Measurements from ENCODE around the gene LGSN.
"Not testable (repeated sequence)": the region's sequence is repeated elsewhere in the genome, so short reads cannot be mapped to it uniquely, and the experiment has no call there.

Gene LGSN

GRCh38 chr6:63306420-63306819 lies 13.4 kb downstream of the LGSN start:
- no peak for DNase-seq

- peak; percentile 1 for DNase-seq
Observed at GRCh38 chr6:63305277-63305676, 14.5 kb downstream of the LGSN start.

DNA sequence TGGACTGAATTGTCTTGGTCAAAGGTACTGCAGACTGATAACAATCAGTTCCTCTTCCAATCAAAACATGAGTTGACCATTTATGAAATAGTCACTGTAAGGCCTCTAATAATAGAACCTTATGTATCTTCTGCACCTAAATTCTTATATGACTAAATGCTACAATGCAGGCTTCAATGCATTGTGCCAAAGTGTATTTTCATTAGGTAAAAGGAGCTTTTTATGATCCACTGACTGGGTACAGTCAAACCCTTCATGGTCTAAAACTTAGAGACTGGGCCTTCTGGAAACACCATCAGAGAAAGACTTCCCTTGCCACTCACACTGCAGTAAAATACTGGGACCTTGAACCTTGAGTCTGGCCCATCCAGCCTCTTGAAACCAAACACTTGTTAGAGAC lies 16.3 kb downstream of the LGSN start:
- DNase-seq = no peak

DNA sequence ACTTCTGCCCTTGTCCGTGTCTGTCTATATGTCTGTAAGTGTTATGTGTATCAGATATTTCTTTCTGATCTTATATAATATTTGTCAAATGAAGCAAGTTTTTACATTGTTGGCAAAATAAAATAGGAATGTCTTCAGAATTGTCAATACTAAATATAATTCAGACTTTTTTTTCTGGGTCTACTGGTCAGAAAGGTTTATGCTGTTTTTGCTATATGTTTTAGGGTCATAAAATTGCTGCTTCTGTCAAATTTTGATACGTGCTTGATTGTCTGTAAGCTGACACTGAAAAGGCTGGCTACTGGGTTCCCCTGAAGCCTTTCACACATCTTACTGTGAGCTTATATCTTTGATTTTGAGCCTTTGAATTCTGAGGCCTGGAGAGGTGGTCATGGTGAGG lies 20.1 kb downstream of the LGSN start:
- no peak for DNase-seq

- no peak for DNase-seq
Observed at GRCh38 chr6:63295553-63296194, 24.1 kb downstream of the LGSN start.

GRCh38 chr6:63290492-63291058 lies 29.2 kb downstream of the LGSN start:
- no peak for DNase-seq

DNA sequence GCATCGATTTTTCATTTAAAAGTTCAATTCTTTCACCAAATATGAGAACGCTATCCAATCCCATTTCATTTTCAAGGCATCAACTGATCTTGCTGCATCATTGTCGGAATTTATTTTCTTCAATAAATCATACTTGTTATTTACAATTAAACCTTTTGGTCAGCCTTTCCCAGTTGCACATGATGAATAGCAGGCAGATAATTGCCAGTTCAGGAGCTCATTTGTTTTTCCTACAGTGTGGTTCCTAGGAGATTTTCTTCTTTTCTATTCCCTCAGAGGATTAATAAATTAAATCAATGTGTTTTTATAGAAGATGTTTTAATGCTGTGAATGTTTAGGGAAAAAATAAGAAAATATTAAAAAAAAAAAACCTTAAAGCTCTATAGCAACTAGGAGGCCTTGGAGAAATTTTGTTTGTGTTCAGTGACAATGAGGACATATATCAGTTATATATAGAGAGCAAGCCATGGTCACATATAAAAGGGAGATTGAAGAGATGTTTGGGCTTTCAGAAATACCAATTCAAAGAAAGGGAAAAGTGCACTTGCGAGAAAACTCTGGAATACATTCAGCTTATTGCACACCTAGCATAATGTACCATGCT lies 30.4 kb downstream of the LGSN start:
- DNase-seq = no peak

DNA sequence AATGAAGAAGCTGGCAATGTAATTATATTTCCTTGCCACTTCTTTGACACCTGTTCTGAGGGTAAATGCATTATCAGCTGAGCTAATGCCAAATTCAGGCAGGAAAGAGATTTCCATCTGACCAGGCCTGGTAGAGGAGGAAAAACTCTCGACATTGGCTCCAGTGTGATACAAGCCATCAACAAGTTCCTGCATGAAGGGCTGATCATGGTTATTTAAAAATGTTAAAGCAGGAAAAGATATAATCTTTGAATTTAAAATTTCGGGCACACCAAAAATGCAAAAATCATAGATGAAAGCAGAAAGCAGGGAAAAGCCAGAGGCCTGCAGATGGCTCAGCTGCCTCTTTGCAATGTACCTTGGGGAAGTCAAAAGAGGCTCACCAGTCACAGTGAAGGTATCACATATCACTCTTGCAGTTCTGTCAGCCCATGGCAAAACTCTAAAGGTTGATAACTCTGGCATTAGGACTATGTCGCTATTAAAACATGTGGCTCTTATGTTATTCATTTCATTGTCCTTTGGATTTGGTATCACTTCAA lies 39.1 kb downstream of the LGSN start:
- no peak for DNase-seq

GRCh38 chr6:63278916-63279315 lies 40.9 kb downstream of the LGSN start:
- no peak for DNase-seq

DNA sequence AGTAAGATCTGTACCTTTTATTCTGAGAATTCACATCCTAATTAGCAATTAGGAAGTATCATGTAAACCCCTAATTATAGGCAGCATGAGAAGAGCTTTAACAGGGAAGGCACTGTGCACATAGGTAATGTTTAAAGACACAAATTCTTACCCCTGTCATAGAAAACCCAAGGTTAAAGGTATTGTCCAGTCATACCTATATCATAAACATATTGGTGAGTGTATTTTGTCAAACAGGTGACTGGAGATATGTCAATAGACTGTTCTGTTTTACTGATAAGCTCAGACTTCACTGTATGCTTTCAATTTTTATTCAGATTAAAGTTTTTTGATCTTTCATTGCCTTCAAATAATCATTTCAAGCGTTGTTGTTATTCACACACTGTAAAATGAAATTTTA lies 43.8 kb downstream of the LGSN start:
- no peak for DNase-seq

- not testable (repeated sequence) for DNase-seq
Observed at GRCh38 chr6:63274795-63275430, 44.9 kb downstream of the LGSN start.

DNA sequence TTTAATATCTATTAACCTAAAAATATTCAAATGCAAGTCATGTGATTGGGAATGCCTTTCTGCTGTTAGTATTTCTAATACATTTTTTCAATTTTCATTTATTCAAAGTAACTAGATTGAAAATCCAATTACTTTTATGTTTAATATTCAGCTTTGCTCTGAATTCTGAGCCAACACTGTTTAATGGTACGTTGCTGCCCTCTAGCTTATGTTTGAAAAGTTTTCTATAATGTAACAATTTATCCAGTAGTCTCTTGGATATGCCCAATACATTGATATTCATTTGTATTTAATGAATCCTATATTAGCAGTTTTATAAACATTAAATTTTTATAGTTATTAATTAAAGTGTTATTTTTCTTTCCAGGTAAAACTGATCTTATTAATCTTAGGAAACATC lies 47.4 kb downstream of the LGSN start:
- peak; percentile 6 for DNase-seq

DNA sequence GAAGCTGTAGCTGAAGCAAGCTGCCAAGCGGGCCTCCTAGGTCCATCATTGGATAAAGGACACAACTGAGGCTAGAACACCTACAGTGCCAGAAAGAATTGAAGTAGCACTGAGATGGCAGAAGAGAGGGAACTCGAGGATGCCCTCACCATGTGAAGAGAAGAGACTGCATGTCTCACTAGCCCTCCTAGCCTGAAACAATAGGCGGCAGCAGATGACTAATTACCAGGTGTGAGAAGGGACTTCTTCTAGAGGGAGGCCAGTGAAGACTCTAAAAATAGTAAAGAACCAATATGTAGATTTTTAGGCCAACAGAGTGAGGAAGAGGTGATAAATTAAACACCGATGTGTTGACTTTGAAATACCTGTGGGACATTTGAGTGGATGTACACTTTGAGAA lies 50.3 kb downstream of the LGSN start:
- DNase-seq = no peak

DNA sequence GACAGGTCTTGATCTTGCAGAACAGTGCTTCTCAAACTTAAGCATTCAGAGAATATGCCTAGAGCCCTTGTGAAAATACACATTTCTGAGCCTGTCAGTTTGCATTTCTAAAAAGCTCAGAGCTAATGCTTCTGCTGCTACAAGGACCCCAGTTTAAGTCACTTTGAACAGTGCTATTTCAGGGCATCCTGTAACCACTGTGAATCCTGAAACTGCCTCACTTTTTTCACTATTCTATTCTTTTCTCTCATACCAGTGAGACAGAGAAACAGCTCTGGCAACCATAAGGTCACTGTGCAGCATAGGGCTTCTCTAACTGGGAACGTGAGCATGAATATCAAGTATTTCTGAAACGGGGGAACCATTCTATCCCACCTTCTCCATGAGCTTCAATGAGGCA lies 51.2 kb downstream of the LGSN start:
- DNase-seq = no peak

DNA sequence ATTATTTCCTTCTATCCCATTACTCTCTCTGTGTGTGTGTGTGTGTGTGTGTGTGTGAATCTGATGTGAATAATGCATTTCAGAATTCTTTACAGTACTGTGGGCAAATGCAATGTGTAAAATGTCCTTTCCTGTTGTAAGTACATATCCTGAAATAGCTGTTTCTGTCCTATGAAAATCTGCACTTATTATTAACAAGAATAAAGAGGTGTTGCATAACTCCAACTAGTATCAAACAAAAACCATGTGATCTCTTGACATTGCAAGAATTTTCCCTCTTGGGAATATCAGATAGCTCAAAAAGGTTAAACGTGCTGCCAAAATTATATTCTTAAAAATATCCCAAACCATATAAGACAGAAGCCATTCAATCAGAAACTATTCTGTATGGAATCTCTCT lies 52.0 kb downstream of the LGSN start:
- no peak for DNase-seq

DNA sequence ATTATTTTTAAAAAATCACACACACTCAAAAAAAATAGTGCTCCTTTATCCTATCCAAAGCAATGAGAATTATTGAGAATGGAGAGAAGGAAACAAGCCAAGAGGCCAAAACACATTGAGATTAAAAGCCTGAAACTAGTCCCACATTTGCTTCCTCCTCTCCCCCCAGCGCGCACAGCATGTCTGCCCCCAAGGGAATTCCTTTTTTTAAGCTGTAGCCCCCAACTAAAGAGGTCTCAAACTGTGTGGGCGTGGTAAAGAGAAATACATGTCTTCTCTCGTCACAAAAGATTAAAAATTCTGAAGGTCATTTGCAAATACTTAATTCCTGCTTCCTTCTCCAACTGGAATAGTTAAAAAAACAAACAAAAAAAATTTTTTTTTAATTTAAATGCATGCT lies 52.7 kb downstream of the LGSN start:
- no peak for DNase-seq

DNA sequence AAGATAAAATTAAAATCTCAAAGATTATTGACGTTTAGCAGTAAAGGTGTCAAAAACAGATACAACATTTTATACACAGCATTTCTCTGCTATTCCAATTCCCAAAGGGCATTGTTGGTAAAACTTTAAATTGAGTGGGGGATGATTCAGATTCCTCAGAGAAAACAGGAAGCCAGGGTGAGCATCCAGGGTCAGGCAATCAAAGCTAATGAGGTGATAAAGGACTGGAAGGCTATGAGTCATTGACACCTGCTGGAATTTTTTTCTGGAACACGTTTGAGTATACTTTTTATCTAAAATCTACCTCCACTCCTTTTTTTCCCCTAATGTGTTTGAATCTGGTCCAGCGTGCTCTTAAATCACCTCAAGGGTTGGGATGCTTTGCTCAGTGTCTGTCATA lies 56.3 kb downstream of the LGSN start:
- DNase-seq = no peak

GRCh38 chr6:63261820-63262219 lies 58.0 kb downstream of the LGSN start:
- DNase-seq = no peak

DNA sequence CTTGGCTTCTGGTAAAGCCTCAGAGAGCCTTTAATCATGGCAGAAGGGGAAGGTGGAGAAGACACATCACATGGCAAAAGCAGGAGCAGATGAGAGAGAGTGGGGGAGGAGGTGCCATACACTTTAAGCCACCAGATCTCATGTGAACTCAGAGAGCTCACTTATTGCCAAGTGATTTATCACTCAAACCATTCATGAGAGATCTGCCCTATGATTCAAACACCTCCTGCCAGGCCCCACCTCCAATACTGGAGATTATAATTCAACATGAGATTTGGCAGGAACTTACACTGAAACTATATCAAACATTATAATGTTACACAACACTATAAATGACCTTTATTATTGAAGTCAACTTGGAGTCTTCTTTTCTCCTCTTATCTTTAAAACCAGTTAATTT lies 60.6 kb downstream of the LGSN start:
- DNase-seq = no peak

DNA sequence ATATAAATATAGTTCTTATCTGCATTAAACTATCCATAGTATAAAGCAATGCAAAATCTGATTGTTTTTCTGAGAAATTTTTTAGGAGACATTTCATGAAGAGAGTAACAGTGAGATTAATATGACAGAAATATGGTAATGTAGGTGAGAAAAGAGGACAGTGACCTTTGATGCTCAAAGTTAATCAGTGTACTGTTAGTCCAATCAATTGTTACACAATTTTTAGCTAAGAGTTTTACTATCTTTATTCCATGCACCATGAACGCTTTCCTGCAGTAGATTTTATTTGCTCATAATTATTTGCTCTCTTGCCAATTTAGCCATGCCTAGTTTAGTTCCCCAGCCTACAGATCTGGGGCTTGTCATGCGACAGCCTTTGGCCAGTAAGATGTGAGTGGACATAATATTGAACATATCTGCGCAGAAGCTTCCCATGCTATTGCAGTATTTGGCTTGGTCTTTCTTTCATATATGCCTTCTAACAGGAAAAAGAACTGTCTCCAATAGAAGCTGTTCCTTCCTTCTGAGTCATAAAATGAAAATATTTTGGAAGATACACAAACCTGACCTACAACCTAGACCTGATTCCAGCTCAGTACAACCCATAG lies 69.8 kb downstream of the LGSN start:
- DNase-seq = no peak

- no peak for DNase-seq
Observed at GRCh38 chr6:63246581-63246980, 73.2 kb downstream of the LGSN start.

DNA sequence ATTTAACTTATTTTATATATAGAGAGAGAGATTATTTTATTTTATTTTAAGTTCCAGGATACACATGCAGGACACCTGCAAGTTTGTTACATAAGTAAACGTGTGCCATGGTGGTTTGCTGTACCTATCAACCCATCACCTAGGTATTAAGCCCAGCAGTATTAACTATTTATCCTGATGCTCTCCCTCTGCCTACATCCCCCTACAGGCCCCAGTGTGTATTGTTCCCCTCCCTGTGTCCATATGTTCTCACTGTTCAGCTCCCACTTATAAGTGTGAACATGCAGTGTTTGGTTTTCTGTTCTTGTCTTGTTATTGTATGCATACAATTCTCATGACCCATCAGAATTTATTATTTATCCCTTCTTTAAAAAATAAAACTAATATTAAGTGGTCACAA lies 73.9 kb downstream of the LGSN start:
- DNase-seq = no peak

DNA sequence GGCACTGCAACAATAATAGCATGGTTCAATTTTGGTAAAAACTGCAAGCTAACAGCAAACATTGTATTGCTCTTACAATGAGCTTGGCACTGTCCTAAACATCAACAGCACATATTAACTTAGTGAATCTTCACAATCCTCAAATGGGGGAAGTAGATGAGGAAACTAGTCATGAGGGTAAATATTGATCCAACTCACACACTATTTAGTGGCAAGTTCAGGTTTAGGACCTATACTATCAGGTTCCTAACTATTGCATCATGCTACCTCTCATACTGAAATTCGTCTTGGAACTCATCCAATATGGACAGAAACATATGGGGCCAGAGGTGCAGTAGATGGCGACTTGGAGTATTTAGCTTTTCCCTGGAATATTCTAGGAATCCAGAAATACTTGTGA lies 74.4 kb downstream of the LGSN start:
- DNase-seq = no peak

Measured in fibroblast of skin of abdomen (primary cell).